Measurements from ENCODE around the gene GPR146. TPM values are rescaled to one million over a fixed set of nuclear protein-coding genes. Genes with fewer than 3 reads are reported as not detected.
A peak's percentile ranks its signal among the peaks of the same experiment; 100 is the strongest.

The GPR146 gene
- total and polyA plus RNA-seq, 9 donors = 2.3 to 4.8 (median 3.2) TPM

- Histone ChIP-seq H3K36me3 (ENCODE audit: control insufficient read depth, insufficient read depth, low read length) (peaks cover 34% of the 10 kb centered on the region), H3K4me1 (ENCODE audit: control insufficient read depth, insufficient read depth, low read length) (peaks cover 31% of the 10 kb centered on the region), H3K4me3 (ENCODE audit: low read length) (no peak overlapping the region), H3K27me3 (ENCODE audit: control insufficient read depth, insufficient read depth, low read length) (no peaks in the 10 kb centered on the region), H3K27ac (ENCODE audit: low read length) (no peak overlapping the region), H3K9me3 (replicated peaks; ENCODE audit: control insufficient read depth, low read depth, low read length) (no peaks in the 10 kb centered on the region)
- DNase-seq = no peak
- WGBS (ENCODE audit: insufficient coverage) = 83% methylated on average over 9 of the region's 20 CpGs
These were observed 49.7 kb downstream of the GPR146 start for GRCh38 chr7:1093916-1094508.

GRCh38 chr7:1094870-1095269, 50.5 kb downstream of the GPR146 start:
- 79% methylated on average over 10 of the region's 14 CpGs for whole genome bisulfite sequencing (ENCODE audit: insufficient coverage)
- no peak for DNase-seq
- Histone ChIP-seq H3K27me3 (ENCODE audit: control insufficient read depth, insufficient read depth, low read length) (no peaks in the 10 kb centered on the region), H3K4me3 (ENCODE audit: low read length) (no peak overlapping the region), H3K9me3 (replicated peaks; ENCODE audit: control insufficient read depth, low read depth, low read length) (no peaks in the 10 kb centered on the region), H3K4me1 (ENCODE audit: control insufficient read depth, insufficient read depth, low read length) (peaks cover 33% of the 10 kb centered on the region), H3K36me3 (ENCODE audit: control insufficient read depth, insufficient read depth, low read length) (peaks cover 34% of the 10 kb centered on the region), H3K27ac (ENCODE audit: low read length) (no peak overlapping the region)

GRCh38 chr7:1095621-1096155, 51.3 kb downstream of the GPR146 start:
- Histone ChIP-seq H3K9me3 (replicated peaks; ENCODE audit: control insufficient read depth, low read depth, low read length) (no peaks in the 10 kb centered on the region), H3K27ac (ENCODE audit: low read length) (no peak overlapping the region), H3K27me3 (ENCODE audit: control insufficient read depth, insufficient read depth, low read length) (no peaks in the 10 kb centered on the region), H3K36me3 (ENCODE audit: control insufficient read depth, insufficient read depth, low read length) (peaks cover 34% of the 10 kb centered on the region), H3K4me1 (ENCODE audit: control insufficient read depth, insufficient read depth, low read length) (peaks cover 41% of the 10 kb centered on the region), H3K4me3 (ENCODE audit: low read length) (no peak overlapping the region)
- 77% methylated on average over 16 of the region's 23 CpGs for WGBS (ENCODE audit: insufficient coverage)
- no peak for DNase-seq

GRCh38 chr7:1096156-1097119, 52.1 kb downstream of the GPR146 start:
- Histone ChIP-seq H3K36me3 (ENCODE audit: control insufficient read depth, insufficient read depth, low read length) (peaks cover 31% of the 10 kb centered on the region), H3K9me3 (replicated peaks; ENCODE audit: control insufficient read depth, low read depth, low read length) (no peaks in the 10 kb centered on the region), H3K27me3 (ENCODE audit: control insufficient read depth, insufficient read depth, low read length) (no peaks in the 10 kb centered on the region), H3K4me1 (ENCODE audit: control insufficient read depth, insufficient read depth, low read length) (peaks cover 48% of the 10 kb centered on the region), H3K27ac (ENCODE audit: low read length) (no peak overlapping the region), H3K4me3 (ENCODE audit: low read length) (no peak overlapping the region)
- DNase-seq = no peak
- 69% methylated on average over 37 of the region's 44 CpGs for WGBS (ENCODE audit: insufficient coverage)

- DNase-seq = no peak
- Histone ChIP-seq H3K36me3 (ENCODE audit: control insufficient read depth, insufficient read depth, low read length) (peaks cover 25% of the 10 kb centered on the region), H3K4me1 (ENCODE audit: control insufficient read depth, insufficient read depth, low read length) (peaks cover 55% of the 10 kb centered on the region), H3K9me3 (replicated peaks; ENCODE audit: control insufficient read depth, low read depth, low read length) (no peaks in the 10 kb centered on the region), H3K27me3 (ENCODE audit: control insufficient read depth, insufficient read depth, low read length) (no peaks in the 10 kb centered on the region), H3K4me3 (ENCODE audit: low read length) (no peak overlapping the region), H3K27ac (ENCODE audit: low read length) (no peak overlapping the region)
- WGBS (ENCODE audit: insufficient coverage) = 90% methylated on average over 3 of the region's 13 CpGs
These were observed 52.8 kb downstream of the GPR146 start for GRCh38 chr7:1097120-1097504.

- WGBS (ENCODE audit: insufficient coverage) = 87% methylated on average over 39 of the region's 43 CpGs
- Histone ChIP-seq H3K4me1 (ENCODE audit: control insufficient read depth, insufficient read depth, low read length) (peaks cover 61% of the 10 kb centered on the region), H3K9me3 (replicated peaks; ENCODE audit: control insufficient read depth, low read depth, low read length) (no peaks in the 10 kb centered on the region), H3K36me3 (ENCODE audit: control insufficient read depth, insufficient read depth, low read length) (peaks cover 14% of the 10 kb centered on the region), H3K27ac (ENCODE audit: low read length) (no peak overlapping the region), H3K27me3 (ENCODE audit: control insufficient read depth, insufficient read depth, low read length) (no peaks in the 10 kb centered on the region), H3K4me3 (ENCODE audit: low read length) (no peak overlapping the region)
- no peak for DNase-seq
These were observed 54.2 kb downstream of the GPR146 start for GRCh38 chr7:1098243-1099153.

GRCh38 chr7:1099154-1099542, 54.8 kb downstream of the GPR146 start:
- Histone ChIP-seq H3K9me3 (replicated peaks; ENCODE audit: control insufficient read depth, low read depth, low read length) (no peaks in the 10 kb centered on the region), H3K27ac (ENCODE audit: low read length) (no peak overlapping the region), H3K4me3 (ENCODE audit: low read length) (no peak overlapping the region), H3K4me1 (ENCODE audit: control insufficient read depth, insufficient read depth, low read length) (peaks cover 63% of the 10 kb centered on the region), H3K36me3 (ENCODE audit: control insufficient read depth, insufficient read depth, low read length) (peaks cover 13% of the 10 kb centered on the region), H3K27me3 (ENCODE audit: control insufficient read depth, insufficient read depth, low read length) (no peaks in the 10 kb centered on the region)
- 88% methylated on average over 18 of the region's 26 CpGs for WGBS (ENCODE audit: insufficient coverage)
- DNase-seq = no peak

- Histone ChIP-seq H3K27me3 (ENCODE audit: control insufficient read depth, insufficient read depth, low read length) (no peaks in the 10 kb centered on the region), H3K36me3 (ENCODE audit: control insufficient read depth, insufficient read depth, low read length) (peaks cover 13% of the 10 kb centered on the region), H3K4me1 (ENCODE audit: control insufficient read depth, insufficient read depth, low read length) (peaks cover 67% of the 10 kb centered on the region), H3K27ac (ENCODE audit: low read length) (no peak overlapping the region), H3K9me3 (replicated peaks; ENCODE audit: control insufficient read depth, low read depth, low read length) (no peaks in the 10 kb centered on the region), H3K4me3 (ENCODE audit: low read length) (no peak overlapping the region)
- DNase-seq = no peak
- 94% methylated on average over 16 of the region's 16 CpGs for WGBS (ENCODE audit: insufficient coverage)
These were observed 55.3 kb downstream of the GPR146 start for GRCh38 chr7:1099637-1100036.

- Histone ChIP-seq H3K4me1 (ENCODE audit: control insufficient read depth, insufficient read depth, low read length) (peaks cover 69% of the 10 kb centered on the region), H3K36me3 (ENCODE audit: control insufficient read depth, insufficient read depth, low read length) (peaks cover 11% of the 10 kb centered on the region), H3K9me3 (replicated peaks; ENCODE audit: control insufficient read depth, low read depth, low read length) (no peaks in the 10 kb centered on the region), H3K4me3 (ENCODE audit: low read length) (no peak overlapping the region), H3K27ac (ENCODE audit: low read length) (peak overlapping the region; percentile 77), H3K27me3 (ENCODE audit: control insufficient read depth, insufficient read depth, low read length) (no peaks in the 10 kb centered on the region)
- 71% methylated on average over 6 of the region's 14 CpGs for WGBS (ENCODE audit: insufficient coverage)
- DNase-seq = no peak
These were observed 56.0 kb downstream of the GPR146 start for GRCh38 chr7:1100386-1100785.
